Astrocyte (in vitro differentiated cells and primary cell): ENCODE measurements around the gene C1orf21.

Experiments
- EZH2 ChIP-seq: IDR thresholded peaks from 2 replicates; pipeline ENCODE4 v1.6.1; 2012; ENCODE audit warnings: mild to moderate bottlenecking, low read length, inconsistent platforms; ENCODE audit not compliant: insufficient read depth
- TF ChIP-seq, protein P1 (sequence below): IDR thresholded peaks from 2 replicates; pipeline ENCODE4 v1.5.1; 2011; ENCODE audit warnings: low read depth, mild to moderate bottlenecking, inconsistent platforms, low read length, moderate library complexity; ENCODE audit not compliant: insufficient read depth

- TF ChIP-seq, protein P1, sequence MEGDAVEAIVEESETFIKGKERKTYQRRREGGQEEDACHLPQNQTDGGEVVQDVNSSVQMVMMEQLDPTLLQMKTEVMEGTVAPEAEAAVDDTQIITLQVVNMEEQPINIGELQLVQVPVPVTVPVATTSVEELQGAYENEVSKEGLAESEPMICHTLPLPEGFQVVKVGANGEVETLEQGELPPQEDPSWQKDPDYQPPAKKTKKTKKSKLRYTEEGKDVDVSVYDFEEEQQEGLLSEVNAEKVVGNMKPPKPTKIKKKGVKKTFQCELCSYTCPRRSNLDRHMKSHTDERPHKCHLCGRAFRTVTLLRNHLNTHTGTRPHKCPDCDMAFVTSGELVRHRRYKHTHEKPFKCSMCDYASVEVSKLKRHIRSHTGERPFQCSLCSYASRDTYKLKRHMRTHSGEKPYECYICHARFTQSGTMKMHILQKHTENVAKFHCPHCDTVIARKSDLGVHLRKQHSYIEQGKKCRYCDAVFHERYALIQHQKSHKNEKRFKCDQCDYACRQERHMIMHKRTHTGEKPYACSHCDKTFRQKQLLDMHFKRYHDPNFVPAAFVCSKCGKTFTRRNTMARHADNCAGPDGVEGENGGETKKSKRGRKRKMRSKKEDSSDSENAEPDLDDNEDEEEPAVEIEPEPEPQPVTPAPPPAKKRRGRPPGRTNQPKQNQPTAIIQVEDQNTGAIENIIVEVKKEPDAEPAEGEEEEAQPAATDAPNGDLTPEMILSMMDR, result no peak
- no peak for TF ChIP-seq EZH2
Measured at GRCh38 chr1:184660462-184661191, 273.8 kb downstream of the C1orf21 start.
